Thyroid gland (tissue), 4 donors: ENCODE measurements around the gene PCP2.

Source experiments
- CTCF ChIP-seq, 6 experiments: fragments of 200-600 bp in 3 of 6; fragments of 450-650 bp in 3 of 6; sonication (generic) in 3 of 6; IDR thresholded peaks; one replicate each; pipeline ENCODE4 v1.5.1; 2016 to 2019; ENCODE audit warnings: antibody characterized with exemption in 6 of 6, mild to moderate bottlenecking in 2 of 6, inconsistent platforms in 1 of 6, moderate library complexity in 1 of 6
- POLR2A ChIP-seq, 2 donors: fragments of 450-650 bp; IDR thresholded peaks; one replicate each; pipeline ENCODE4 v1.6.1; 2017; ENCODE audit warnings: antibody characterized with exemption in 2 of 2, mild to moderate bottlenecking in 2 of 2, moderate library complexity in 1 of 2

- TF ChIP-seq CTCF (IDR thresholded peaks at IDR 0.05) (no peak), POLR2A (IDR thresholded peaks at IDR 0.05) (no peak)
Measured at GRCh38 chr19:7662657-7663056, 29.1 kb upstream of the PCP2 start.
